A549 (cell line): ENCODE data around the gene GALNT3. TPM values are rescaled to one million over a fixed set of nuclear protein-coding genes. Genes with fewer than 3 reads are reported as not detected.

ENCODE experiments used
- polyA plus RNA-seq, 4 experiments: library from polyadenylated mRNA; depleted of rRNA in 3 of 4; stranded (reverse); fragments of >200 nt; fragmentation: RNase III in 1 of 4; extraction: RNeasy Plus Mini Kit Qiagen cat#74134 plus additional on column Dnase treatment in 1 of 4; gene quantifications; 2 replicates in 3 of 4; 3 replicates in 1 of 4; pipeline ENCODE4 v1.2.3, GENCODE V29; 2011 to 2017

The GALNT3 gene
- polyA plus RNA-seq, 2 of the 4 experiments (the other 2 are of a cell fraction): 0.05 to 0.10 TPM

Other genes starting within 250 kb of the GALNT3 start
- 17.5 and 23.3 TPM in 2 replicates for gene TTC21B, start 159.5 kb upstream of the GALNT3 start, polyA plus RNA-seq (2011; rRNA removed)
- gene TTC21B, start 159.5 kb upstream of the GALNT3 start, polyA plus RNA-seq (2017; fragmentation: RNase III; extraction: RNeasy Plus Mini Kit Qiagen cat#74134 plus additional on column Dnase treatment): 6.1 to 7.2 TPM (median 6.2 TPM) in 3 replicates